HAP-1 (cell line): ENCODE results near the gene XRCC3.
A peak's percentile ranks its signal among the peaks of the same experiment; 100 is the strongest.

Experiments
- DNase-seq, 2 experiments: peaks; one replicate each; pipeline ENCODE4 v3.0.0-alpha.2; 2016 to 2020; ENCODE audit warnings: low spot score in 2 of 2
- H3K27me3 ChIP-seq: fragments of 250-450 bp; sonication (Bioruptor Pico); 2 replicates; pipeline ENCODE4 v1.5.1; 2020; ENCODE audit warnings: low read depth, mild to moderate bottlenecking, moderate library complexity
- H3K36me3 ChIP-seq: fragments of 250-450 bp; sonication (Bioruptor Pico); replicated peaks from 2 replicates; pipeline ENCODE4 v1.5.1; 2020; ENCODE audit warnings: mild to moderate bottlenecking
- H3K4me1 ChIP-seq: fragments of 250-450 bp; sonication (Bioruptor Pico); 2 replicates; pipeline ENCODE4 v1.5.1; 2020; ENCODE audit warnings: mild to moderate bottlenecking
- H3K4me3 ChIP-seq: fragments of 250-450 bp; sonication (Bioruptor Pico); 2 replicates; pipeline ENCODE4 v1.5.1; 2020; ENCODE audit warnings: mild to moderate bottlenecking, moderate library complexity
- H3K9me3 ChIP-seq: fragments of 250-450 bp; sonication (Bioruptor Pico); 2 replicates; pipeline ENCODE4 v1.5.1; 2020; ENCODE audit warnings: mild to moderate bottlenecking, moderate library complexity
- in situ Hi-C: fragments of 300-500 bp; cut with MboI; formaldehyde crosslinking; loops from 3 replicates; pipeline ENCODE4 v1.14.3; 2020; ENCODE audit warnings: low sequenced_read_pairs, inconsistent platforms, mixed read lengths

Gene XRCC3

GRCh38 chr14:103743691-103744090 lies 28.4 kb upstream of the XRCC3 start:
- peak in 1 of 2 experiments; percentile 3 for DNase-seq
- Histone ChIP-seq H3K36me3 (no peaks in the 10 kb centered on the region; the same call in 1 of the 2 replicates), H3K4me3 (no peak overlapping the region), H3K4me1 (no peaks in the 10 kb centered on the region), H3K27me3 (no peaks in the 10 kb centered on the region), H3K9me3 (no peaks in the 10 kb centered on the region)
- in situ Hi-C loops: no loop called here

- H3K9me3 ChIP-seq: no peaks in the 10 kb centered on the region
- no peaks in the 10 kb centered on the region for H3K4me1 ChIP-seq
- peak in 1 of 2 experiments; percentile 5 for DNase-seq
- no peaks in the 10 kb centered on the region for H3K27me3 ChIP-seq
- in situ Hi-C loops: no loop called here
- no peak overlapping the region for H3K4me3 ChIP-seq
- no peaks in the 10 kb centered on the region; the same call in 1 of the 2 replicates for H3K36me3 ChIP-seq
Measured at GRCh38 chr14:103742499-103743255, 27.4 kb upstream of the XRCC3 start.

- Histone ChIP-seq H3K4me3 (no peak overlapping the region), H3K36me3 (no peaks in the 10 kb centered on the region; the same call in 1 of the 2 replicates), H3K9me3 (no peaks in the 10 kb centered on the region), H3K27me3 (no peaks in the 10 kb centered on the region), H3K4me1 (no peaks in the 10 kb centered on the region)
- in situ Hi-C loops: no loop called here
- DNase-seq: peak in 1 of 2 experiments; percentile 5
Measured at GRCh38 chr14:103741876-103742275, 26.6 kb upstream of the XRCC3 start.

- H3K4me1 ChIP-seq: no peaks in the 10 kb centered on the region
- H3K4me3 ChIP-seq: no peak overlapping the region
- H3K36me3 ChIP-seq: no peaks in the 10 kb centered on the region; the same call in 1 of the 2 replicates
- in situ Hi-C loops: no loop called here
- no peaks in the 10 kb centered on the region for H3K27me3 ChIP-seq
- no peaks in the 10 kb centered on the region for H3K9me3 ChIP-seq
- DNase-seq: peak in 1 of 2 experiments; percentile 3
Measured at GRCh38 chr14:103740991-103741689, 25.9 kb upstream of the XRCC3 start.

GRCh38 chr14:103739793-103740501 lies 24.7 kb upstream of the XRCC3 start:
- H3K27me3 ChIP-seq: no peaks in the 10 kb centered on the region
- no peak for DNase-seq
- H3K4me1 ChIP-seq: no peaks in the 10 kb centered on the region
- H3K9me3 ChIP-seq: no peaks in the 10 kb centered on the region
- no peaks in the 10 kb centered on the region; the same call in 1 of the 2 replicates for H3K36me3 ChIP-seq
- in situ Hi-C loops: no loop called here
- no peak overlapping the region for H3K4me3 ChIP-seq

- H3K4me1 ChIP-seq: no peaks in the 10 kb centered on the region
- in situ Hi-C loops: no loop called here
- no peak for DNase-seq
- H3K27me3 ChIP-seq: no peaks in the 10 kb centered on the region
- H3K36me3 ChIP-seq: no peaks in the 10 kb centered on the region; the same call in 1 of the 2 replicates
- H3K4me3 ChIP-seq: no peak overlapping the region
- H3K9me3 ChIP-seq: no peaks in the 10 kb centered on the region
Measured at GRCh38 chr14:103739466-103739792, 24.2 kb upstream of the XRCC3 start.

GRCh38 chr14:103738701-103739451 lies 23.6 kb upstream of the XRCC3 start:
- Histone ChIP-seq H3K27me3 (no peaks in the 10 kb centered on the region), H3K9me3 (no peaks in the 10 kb centered on the region), H3K4me1 (no peaks in the 10 kb centered on the region), H3K4me3 (no peak overlapping the region), H3K36me3 (peaks cover under 1% of the 10 kb centered on the region; the same call in 1 of the 2 replicates)
- in situ Hi-C loops: no loop called here
- no peak for DNase-seq

- Histone ChIP-seq H3K36me3 (peaks cover 8% of the 10 kb centered on the region), H3K27me3 (no peaks in the 10 kb centered on the region), H3K4me3 (no peak overlapping the region), H3K4me1 (no peaks in the 10 kb centered on the region), H3K9me3 (no peaks in the 10 kb centered on the region)
- no peak for DNase-seq
- in situ Hi-C loops: no loop called here
Measured at GRCh38 chr14:103738166-103738565, 22.9 kb upstream of the XRCC3 start.

GRCh38 chr14:103737432-103738045 lies 22.3 kb upstream of the XRCC3 start:
- Histone ChIP-seq H3K4me3 (no peak overlapping the region), H3K9me3 (no peaks in the 10 kb centered on the region), H3K27me3 (no peaks in the 10 kb centered on the region), H3K36me3 (peaks cover 14% of the 10 kb centered on the region), H3K4me1 (no peaks in the 10 kb centered on the region)
- in situ Hi-C loops: no loop called here
- DNase-seq: no peak

- in situ Hi-C loops: no loop called here
- peaks cover 18% of the 10 kb centered on the region for H3K36me3 ChIP-seq
Measured at GRCh38 chr14:103736546-103737431, 21.5 kb upstream of the XRCC3 start.

GRCh38 chr14:103735815-103736545 lies 20.7 kb upstream of the XRCC3 start:
- Histone ChIP-seq H3K4me3 (no peak overlapping the region), H3K9me3 (no peaks in the 10 kb centered on the region), H3K27me3 (no peaks in the 10 kb centered on the region), H3K4me1 (no peaks in the 10 kb centered on the region), H3K36me3 (peaks cover 20% of the 10 kb centered on the region)
- DNase-seq: no peak
- in situ Hi-C loops: no loop called here

More at GRCh38 chr14:103736546-103737431, 21.5 kb upstream of the XRCC3 start:
- DNase-seq: no peak
- Histone ChIP-seq H3K27me3 (no peaks in the 10 kb centered on the region), H3K9me3 (no peaks in the 10 kb centered on the region), H3K4me1 (no peaks in the 10 kb centered on the region), H3K4me3 (no peak overlapping the region)

GRCh38 chr14:103735439-103735814 lies 20.2 kb upstream of the XRCC3 start:
- Histone ChIP-seq H3K4me1 (no peaks in the 10 kb centered on the region), H3K27me3 (no peaks in the 10 kb centered on the region), H3K4me3 (no peak overlapping the region), H3K9me3 (no peaks in the 10 kb centered on the region), H3K36me3 (peaks cover 25% of the 10 kb centered on the region)
- in situ Hi-C loops: no loop called here
- no peak for DNase-seq
